Measurements from ENCODE around the gene CAMTA1.

- TF ChIP-seq CTCF (IDR thresholded peaks at IDR 0.05; ENCODE audit: borderline replicate concordance, extremely low read depth, low read length, poor library complexity, severe bottlenecking), result no peak
- TF ChIP-seq EZH2 (IDR thresholded peaks at IDR 0.05; ENCODE audit: borderline replicate concordance, low read depth, low read length, severe bottlenecking), result no peak
Observed at GRCh38 chr1:7475691-7476090, 690.4 kb downstream of the CAMTA1 start.

Measured in DND-41 (cell line).